ENCODE data around the gene SCN1A.

Gene SCN1A

GRCh38 chr2:166041613-166042012 lies 86.2 kb downstream of the SCN1A start:
- no peak for TF ChIP-seq CEBPB (IDR thresholded peaks at IDR 0.05)
- no peak for TF ChIP-seq EP300 (IDR thresholded peaks at IDR 0.05; ENCODE audit: borderline replicate concordance)
- TF ChIP-seq YY1 (IDR thresholded peaks at IDR 0.05; ENCODE audit: low read depth): no peak
- TF ChIP-seq TEAD4 (IDR thresholded peaks at IDR 0.05): no peak
- TF ChIP-seq TCF12 (IDR thresholded peaks at IDR 0.05; ENCODE audit: low read depth): no peak
- no peak for TF ChIP-seq NFIC (IDR thresholded peaks at IDR 0.05)
- no peak for TF ChIP-seq MAX (IDR thresholded peaks at IDR 0.05)
- no peak for TF ChIP-seq EGR1 (IDR thresholded peaks at IDR 0.05)
- no peak for TF ChIP-seq ZBTB7A (IDR thresholded peaks at IDR 0.05; ENCODE audit: low read depth)
- no peak for TF ChIP-seq RAD21 (IDR thresholded peaks at IDR 0.05; ENCODE audit: low read depth)
- TF ChIP-seq CREB1 (IDR thresholded peaks at IDR 0.05; ENCODE audit: low read depth): no peak
- no peak for TF ChIP-seq REST (IDR thresholded peaks at IDR 0.05; ENCODE audit: low read depth)
- no peak for TF ChIP-seq FOXM1 (IDR thresholded peaks at IDR 0.05; ENCODE audit: borderline replicate concordance, low read depth)
- no peak for TF ChIP-seq TAF1 (IDR thresholded peaks at IDR 0.05; ENCODE audit: low read depth)
- TF ChIP-seq, protein P1, sequence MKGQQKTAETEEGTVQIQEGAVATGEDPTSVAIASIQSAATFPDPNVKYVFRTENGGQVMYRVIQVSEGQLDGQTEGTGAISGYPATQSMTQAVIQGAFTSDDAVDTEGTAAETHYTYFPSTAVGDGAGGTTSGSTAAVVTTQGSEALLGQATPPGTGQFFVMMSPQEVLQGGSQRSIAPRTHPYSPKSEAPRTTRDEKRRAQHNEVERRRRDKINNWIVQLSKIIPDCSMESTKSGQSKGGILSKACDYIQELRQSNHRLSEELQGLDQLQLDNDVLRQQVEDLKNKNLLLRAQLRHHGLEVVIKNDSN (IDR thresholded peaks at IDR 0.05): no peak

- no peak for TF ChIP-seq CEBPB (IDR thresholded peaks at IDR 0.05)
- TF ChIP-seq EGR1 (IDR thresholded peaks at IDR 0.05): no peak
- TF ChIP-seq TCF12 (IDR thresholded peaks at IDR 0.05; ENCODE audit: low read depth): no peak
- no peak for TF ChIP-seq YY1 (IDR thresholded peaks at IDR 0.05; ENCODE audit: low read depth)
- TF ChIP-seq, protein P1 (IDR thresholded peaks at IDR 0.05): no peak
- TF ChIP-seq MAX (IDR thresholded peaks at IDR 0.05): no peak
- no peak for TF ChIP-seq EP300 (IDR thresholded peaks at IDR 0.05; ENCODE audit: borderline replicate concordance)
- no peak for TF ChIP-seq REST (IDR thresholded peaks at IDR 0.05; ENCODE audit: low read depth)
- TF ChIP-seq TAF1 (IDR thresholded peaks at IDR 0.05; ENCODE audit: low read depth): no peak
- no peak for TF ChIP-seq RAD21 (IDR thresholded peaks at IDR 0.05; ENCODE audit: low read depth)
- no peak for TF ChIP-seq TEAD4 (IDR thresholded peaks at IDR 0.05)
- TF ChIP-seq CREB1 (IDR thresholded peaks at IDR 0.05; ENCODE audit: low read depth): no peak
- no peak for TF ChIP-seq NFIC (IDR thresholded peaks at IDR 0.05)
- no peak for TF ChIP-seq FOXM1 (IDR thresholded peaks at IDR 0.05; ENCODE audit: borderline replicate concordance, low read depth)
- no peak for TF ChIP-seq ZBTB7A (IDR thresholded peaks at IDR 0.05; ENCODE audit: low read depth)
These were observed 95.5 kb downstream of the SCN1A start for GRCh38 chr2:166032361-166032760.

DNA sequence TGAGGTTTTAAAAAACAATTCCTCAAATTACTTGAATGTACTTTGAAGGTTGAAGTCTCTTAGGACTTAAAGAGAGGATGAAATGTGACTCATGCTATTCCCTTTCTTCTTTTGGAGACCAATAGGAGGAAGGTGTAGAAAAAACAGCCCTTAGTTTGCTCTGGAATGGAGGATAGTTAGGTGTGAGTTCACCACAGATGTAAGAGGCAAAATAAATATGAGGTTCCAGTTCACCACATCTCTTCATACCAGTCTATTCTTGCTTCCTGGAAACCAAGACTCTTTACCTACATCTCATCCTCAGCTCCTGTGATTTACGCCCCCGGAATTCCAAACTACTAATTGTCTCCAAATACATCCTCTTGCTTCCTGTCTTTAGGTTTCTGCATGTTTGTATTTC lies 96.8 kb downstream of the SCN1A start:
- TF ChIP-seq CEBPB (IDR thresholded peaks at IDR 0.05): no peak
- no peak for TF ChIP-seq ZBTB7A (IDR thresholded peaks at IDR 0.05; ENCODE audit: low read depth)

DNA sequence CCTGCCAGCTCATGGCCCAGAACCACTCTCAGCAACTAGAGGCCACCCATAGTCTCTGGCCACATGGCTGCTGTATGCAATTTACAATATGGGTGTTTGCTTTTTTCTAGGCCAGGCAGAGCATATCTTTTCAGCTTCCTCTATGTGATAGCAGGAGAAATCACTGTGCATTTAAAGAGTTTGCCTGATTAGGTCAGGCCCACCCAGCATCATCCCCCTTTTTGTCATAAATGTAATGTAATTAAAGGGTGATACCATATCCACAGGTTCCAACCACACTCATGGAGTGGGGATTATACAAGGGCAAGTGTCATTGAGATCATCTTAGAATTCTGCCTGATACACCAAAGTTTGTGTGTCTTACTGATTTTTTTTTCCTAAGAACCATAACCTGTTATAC lies 102.5 kb downstream of the SCN1A start:
- TF ChIP-seq EGR1 (IDR thresholded peaks at IDR 0.05): no peak
- no peak for TF ChIP-seq ZBTB7A (IDR thresholded peaks at IDR 0.05; ENCODE audit: low read depth)
- no peak for TF ChIP-seq RAD21 (IDR thresholded peaks at IDR 0.05; ENCODE audit: low read depth)
- no peak for TF ChIP-seq TCF12 (IDR thresholded peaks at IDR 0.05; ENCODE audit: low read depth)
- no peak for TF ChIP-seq REST (IDR thresholded peaks at IDR 0.05; ENCODE audit: low read depth)
- TF ChIP-seq YY1 (IDR thresholded peaks at IDR 0.05; ENCODE audit: low read depth): no peak
- no peak for TF ChIP-seq FOXM1 (IDR thresholded peaks at IDR 0.05; ENCODE audit: borderline replicate concordance, low read depth)
- no peak for TF ChIP-seq CREB1 (IDR thresholded peaks at IDR 0.05; ENCODE audit: low read depth)
- no peak for TF ChIP-seq MAX (IDR thresholded peaks at IDR 0.05)
- no peak for TF ChIP-seq NFIC (IDR thresholded peaks at IDR 0.05)
- no peak for TF ChIP-seq TEAD4 (IDR thresholded peaks at IDR 0.05)
- TF ChIP-seq, protein P1 (IDR thresholded peaks at IDR 0.05): no peak
- TF ChIP-seq EP300 (IDR thresholded peaks at IDR 0.05; ENCODE audit: borderline replicate concordance): no peak
- no peak for TF ChIP-seq TAF1 (IDR thresholded peaks at IDR 0.05; ENCODE audit: low read depth)
